ENCODE measurements around the gene MROH9.

MROH9 gene

DNA sequence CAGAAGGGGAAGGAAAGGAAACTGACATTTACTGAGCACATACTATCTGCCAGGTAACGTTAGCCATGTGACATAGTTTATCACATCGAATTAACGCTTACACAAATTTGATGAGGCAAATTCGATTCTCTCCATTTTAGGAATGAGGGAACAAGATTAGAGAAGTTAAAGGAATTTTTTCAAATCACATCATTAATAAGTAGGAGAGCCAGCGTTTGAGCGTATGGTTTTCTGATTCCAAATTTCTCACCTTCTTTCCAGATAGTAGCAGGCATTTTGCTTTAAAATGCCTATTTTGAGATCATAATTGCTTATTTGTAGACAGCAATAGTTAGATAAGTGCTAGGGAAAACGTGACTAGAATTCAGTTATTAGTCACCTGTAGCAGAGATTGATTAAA, 174.6 kb downstream of the MROH9 start:
- no peak overlapping the region for H3K27ac ChIP-seq (ENCODE audit: low read depth, low read length)
- no peaks in the 10 kb centered on the region for H4K20me1 ChIP-seq (ENCODE audit: low read depth, low read length)
- H3K36me3 ChIP-seq (ENCODE audit: low read length) = no peaks in the 10 kb centered on the region
- H2AFZ ChIP-seq (ENCODE audit: low read depth, low read length, severe bottlenecking) = no peak overlapping the region
- H3K9me3 ChIP-seq (ENCODE audit: insufficient read depth, low read length) = no peaks in the 10 kb centered on the region
- H3F3A ChIP-seq (ENCODE audit: insufficient read depth) = no peaks in the 10 kb centered on the region
- H3K9ac ChIP-seq (ENCODE audit: low read length) = no peak overlapping the region
- no peaks in the 10 kb centered on the region for H3K27me3 ChIP-seq (ENCODE audit: low read length)
- H3K4me2 ChIP-seq (ENCODE audit: low read depth, low read length, poor library complexity, severe bottlenecking) = no peak overlapping the region
- no peak for TF ChIP-seq EZH2phosphoT487 (conservative IDR thresholded peaks at IDR 0.05; ENCODE audit: low read length)
- TF ChIP-seq, protein P1, sequence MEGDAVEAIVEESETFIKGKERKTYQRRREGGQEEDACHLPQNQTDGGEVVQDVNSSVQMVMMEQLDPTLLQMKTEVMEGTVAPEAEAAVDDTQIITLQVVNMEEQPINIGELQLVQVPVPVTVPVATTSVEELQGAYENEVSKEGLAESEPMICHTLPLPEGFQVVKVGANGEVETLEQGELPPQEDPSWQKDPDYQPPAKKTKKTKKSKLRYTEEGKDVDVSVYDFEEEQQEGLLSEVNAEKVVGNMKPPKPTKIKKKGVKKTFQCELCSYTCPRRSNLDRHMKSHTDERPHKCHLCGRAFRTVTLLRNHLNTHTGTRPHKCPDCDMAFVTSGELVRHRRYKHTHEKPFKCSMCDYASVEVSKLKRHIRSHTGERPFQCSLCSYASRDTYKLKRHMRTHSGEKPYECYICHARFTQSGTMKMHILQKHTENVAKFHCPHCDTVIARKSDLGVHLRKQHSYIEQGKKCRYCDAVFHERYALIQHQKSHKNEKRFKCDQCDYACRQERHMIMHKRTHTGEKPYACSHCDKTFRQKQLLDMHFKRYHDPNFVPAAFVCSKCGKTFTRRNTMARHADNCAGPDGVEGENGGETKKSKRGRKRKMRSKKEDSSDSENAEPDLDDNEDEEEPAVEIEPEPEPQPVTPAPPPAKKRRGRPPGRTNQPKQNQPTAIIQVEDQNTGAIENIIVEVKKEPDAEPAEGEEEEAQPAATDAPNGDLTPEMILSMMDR (IDR thresholded peaks at IDR 0.05; ENCODE audit: insufficient read depth, low read length, poor library complexity, severe bottlenecking) = no peak
- no peak overlapping the region for H3K4me3 ChIP-seq (ENCODE audit: insufficient read depth, low read length, poor library complexity, severe bottlenecking)
- no peaks in the 10 kb centered on the region for H3K79me2 ChIP-seq (ENCODE audit: insufficient read depth, low read length)
- H3K9me2 ChIP-seq (replicated peaks; ENCODE audit: insufficient read depth, low read length) = no peaks in the 10 kb centered on the region

DNA sequence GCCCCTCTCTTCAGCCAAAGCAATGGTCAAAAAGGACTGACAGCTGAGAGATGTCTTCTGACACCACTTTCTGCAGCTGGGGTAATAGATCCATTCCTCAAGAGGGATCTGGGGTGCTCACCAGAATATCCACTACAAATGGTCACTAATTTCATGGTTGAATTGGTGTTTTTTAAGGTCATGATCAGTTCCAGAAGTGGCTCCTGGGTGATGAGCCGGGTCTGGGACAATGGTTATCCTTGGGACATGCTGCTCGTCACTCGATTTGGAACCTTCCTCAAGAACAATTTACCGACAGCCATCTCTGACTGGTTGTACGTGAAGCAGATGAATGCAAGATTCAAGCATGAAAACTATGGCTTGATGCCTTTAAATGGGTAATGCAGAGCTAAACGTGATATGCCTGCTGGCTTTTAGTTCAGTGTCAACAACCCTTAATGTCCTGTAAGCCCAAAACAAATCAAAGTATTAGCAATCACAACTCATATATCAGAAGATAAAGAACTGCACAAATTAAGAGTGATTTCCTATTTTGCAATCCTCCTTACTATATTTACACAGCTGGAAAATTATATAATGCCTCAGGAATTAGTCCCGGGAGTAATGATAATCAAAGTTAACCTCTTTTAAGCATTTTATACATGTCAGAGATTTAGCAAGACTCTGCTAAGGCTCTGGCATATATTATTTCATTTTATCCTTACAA, 175.4 kb downstream of the MROH9 start:
- Histone ChIP-seq H3K36me3 (ENCODE audit: low read length) (no peaks in the 10 kb centered on the region), H3K4me2 (ENCODE audit: low read depth, low read length, poor library complexity, severe bottlenecking) (no peak overlapping the region), H3K4me3 (ENCODE audit: insufficient read depth, low read length, poor library complexity, severe bottlenecking) (no peak overlapping the region), H3K27me3 (ENCODE audit: low read length) (no peaks in the 10 kb centered on the region), H4K20me1 (ENCODE audit: low read depth, low read length) (no peaks in the 10 kb centered on the region), H3K9ac (ENCODE audit: low read length) (no peak overlapping the region), H3K9me3 (ENCODE audit: insufficient read depth, low read length) (no peaks in the 10 kb centered on the region), H3K9me2 (replicated peaks; ENCODE audit: insufficient read depth, low read length) (no peaks in the 10 kb centered on the region), H2AFZ (ENCODE audit: low read depth, low read length, severe bottlenecking) (no peak overlapping the region), H3K27ac (ENCODE audit: low read depth, low read length) (no peak overlapping the region), H3F3A (ENCODE audit: insufficient read depth) (no peaks in the 10 kb centered on the region), H3K79me2 (ENCODE audit: insufficient read depth, low read length) (no peaks in the 10 kb centered on the region)
- TF ChIP-seq EZH2phosphoT487 (conservative IDR thresholded peaks at IDR 0.05; ENCODE audit: low read length) = no peak
- TF ChIP-seq, protein P1 (IDR thresholded peaks at IDR 0.05; ENCODE audit: insufficient read depth, low read length, poor library complexity, severe bottlenecking) = no peak

DNA sequence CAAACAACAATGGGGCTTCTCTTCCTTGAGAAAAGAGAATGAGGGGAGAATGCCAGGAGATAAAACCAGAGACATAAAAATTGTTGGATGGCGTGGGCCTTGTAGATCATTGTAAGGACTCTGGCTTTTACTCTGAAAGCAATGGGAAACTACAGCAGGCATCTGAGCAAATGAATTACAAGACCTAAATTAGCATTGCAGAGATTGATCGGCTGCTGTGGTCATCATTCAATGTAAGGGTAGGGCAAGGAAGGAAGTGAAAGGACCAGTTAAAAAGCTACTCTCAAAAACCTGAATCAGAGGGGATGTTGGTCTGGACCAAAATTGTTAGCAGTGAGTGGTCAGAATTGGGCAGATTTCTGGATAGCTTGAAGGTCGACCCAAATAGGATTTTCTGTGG, 176.8 kb downstream of the MROH9 start:
- TF ChIP-seq, protein P1 (IDR thresholded peaks at IDR 0.05; ENCODE audit: insufficient read depth, low read length, poor library complexity, severe bottlenecking) = no peak
- no peak for TF ChIP-seq EZH2phosphoT487 (conservative IDR thresholded peaks at IDR 0.05; ENCODE audit: low read length)
- Histone ChIP-seq H3K9me3 (ENCODE audit: insufficient read depth, low read length) (no peaks in the 10 kb centered on the region), H3F3A (ENCODE audit: insufficient read depth) (no peaks in the 10 kb centered on the region), H2AFZ (ENCODE audit: low read depth, low read length, severe bottlenecking) (no peak overlapping the region), H3K9me2 (replicated peaks; ENCODE audit: insufficient read depth, low read length) (no peaks in the 10 kb centered on the region), H3K4me3 (ENCODE audit: insufficient read depth, low read length, poor library complexity, severe bottlenecking) (no peak overlapping the region), H3K4me2 (ENCODE audit: low read depth, low read length, poor library complexity, severe bottlenecking) (no peak overlapping the region), H3K36me3 (ENCODE audit: low read length) (no peaks in the 10 kb centered on the region), H3K9ac (ENCODE audit: low read length) (no peak overlapping the region), H3K27me3 (ENCODE audit: low read length) (no peaks in the 10 kb centered on the region), H3K79me2 (ENCODE audit: insufficient read depth, low read length) (no peaks in the 10 kb centered on the region), H4K20me1 (ENCODE audit: low read depth, low read length) (no peaks in the 10 kb centered on the region), H3K27ac (ENCODE audit: low read depth, low read length) (no peak overlapping the region)

Data from SU-DHL-6 (cell line).